A673 (cell line): ENCODE data around the gene TSSC4. TPM values are rescaled to one million over a fixed set of nuclear protein-coding genes. Genes with fewer than 3 reads are reported as not detected.

Experiments
- BruUV-seq: library from RNA; stranded (reverse); fragments of 400-500 nt; replicated peaks from 2 replicates; lab custom pipeline; 2021; lab: Mats Ljungman, UMichigan
- CTCF ChIA-PET: fragments of 300-600 bp; sonication (Branson Sonifier 250); formaldehyde crosslinking; loops from one replicate; lab custom pipeline; 2022; ENCODE audit warnings: antibody characterized with exemption; lab: Charles Lee
- POLR2A ChIA-PET: fragments of 300-600 bp; sonication (Branson Sonifier 250); formaldehyde crosslinking; loops from one replicate; lab custom pipeline; 2022; ENCODE audit warnings: antibody characterized with exemption; ENCODE audit not compliant: low non-redundant PET; lab: Charles Lee
- DNase-seq: peaks from one replicate; pipeline ENCODE4 v3.0.0-alpha.2; 2015; ENCODE audit warnings: low spot score
- H3K27ac ChIP-seq: fragments of 200-600 bp; sonication (generic); 2 replicates; pipeline ENCODE4 v1.5.1; 2016; ENCODE audit warnings: mixed run types, low read depth, mild to moderate bottlenecking, mixed read lengths, antibody characterized with exemption, low read length; ENCODE audit not compliant: poor library complexity, severe bottlenecking
- H3K27me3 ChIP-seq: fragments of 200-600 bp; sonication (generic); replicated peaks from 2 replicates; pipeline ENCODE4 v1.6.1; 2017; ENCODE audit warnings: mixed run types, low read depth, mild to moderate bottlenecking, mixed read lengths, antibody characterized with exemption, low read length; ENCODE audit not compliant: insufficient read depth, poor library complexity
- H3K36me3 ChIP-seq: fragments of 200-600 bp; sonication (generic); 2 replicates; pipeline ENCODE4 v1.6.1; 2016; ENCODE audit warnings: mixed run types, mild to moderate bottlenecking, mixed read lengths, antibody characterized with exemption, low read length; ENCODE audit not compliant: insufficient read depth, poor library complexity, severe bottlenecking
- H3K4me1 ChIP-seq: fragments of 200-600 bp; sonication (generic); 2 replicates; pipeline ENCODE4 v1.6.1; 2017; ENCODE audit warnings: mixed run types, mild to moderate bottlenecking, mixed read lengths, antibody characterized with exemption, low read length; ENCODE audit not compliant: insufficient read depth, poor library complexity, severe bottlenecking
- H3K4me3 ChIP-seq: fragments of 200-600 bp; sonication (generic); 2 replicates; pipeline ENCODE4 v1.5.1; 2016; ENCODE audit warnings: low read depth, mixed run types, mild to moderate bottlenecking, mixed read lengths, low read length; ENCODE audit not compliant: poor library complexity, severe bottlenecking
- H3K9me3 ChIP-seq: fragments of 200-600 bp; sonication (generic); 2 replicates; pipeline ENCODE4 v1.6.1; 2016; ENCODE audit warnings: mixed run types, low read depth, mild to moderate bottlenecking, mixed read lengths, antibody characterized with exemption, low read length; ENCODE audit not compliant: poor library complexity, severe bottlenecking
- CTCF ChIP-seq: fragments of 300-800, 200-600 bp; sonication (generic); conservative IDR thresholded peaks from 2 replicates; pipeline ENCODE4 v1.5.1; 2017; ENCODE audit warnings: low read depth, mild to moderate bottlenecking, antibody characterized with exemption, low read length, moderate library complexity, mixed read lengths
- EZH2 ChIP-seq: fragments of 200-600 bp; sonication (generic); IDR thresholded peaks from 2 replicates; pipeline ENCODE4 v1.6.1; 2017; ENCODE audit warnings: borderline replicate concordance, low read depth, mild to moderate bottlenecking, mixed read lengths, antibody characterized with exemption, low read length; ENCODE audit not compliant: poor library complexity, severe bottlenecking
- intact Hi-C: fragments of 100-400 bp; cut with micrococcal nuclease; formaldehyde crosslinking; loops from one replicate; pipeline ENCODE4 v1.10.0; 2022; ENCODE audit not compliant: unreplicated experiment
- total RNA-seq: library from RNA; stranded (reverse); gene quantifications from 2 replicates; pipeline ENCODE4 v1.2.3, GENCODE V29; 2021

The TSSC4 gene
- total RNA-seq, 1 experiment from 2014 or later, result 46.8 TPM

GRCh38 chr11:2451916-2452315, 51.4 kb downstream of the TSSC4 start:
- no peak overlapping the region for H3K4me3 ChIP-seq
- no TSS peak for BruUV-seq
- ChIA-PET CTCF (no interaction called here), POLR2A (no interaction called here)
- no peaks in the 10 kb centered on the region for H3K9me3 ChIP-seq
- H3K4me1 ChIP-seq, result no peaks in the 10 kb centered on the region
- TF ChIP-seq CTCF (no peak), EZH2 (no peak)
- H3K27me3 ChIP-seq, result peaks cover 14% of the 10 kb centered on the region
- no peak for DNase-seq
- H3K36me3 ChIP-seq, result no peaks in the 10 kb centered on the region
- intact Hi-C loops, result no loop called here
- H3K27ac ChIP-seq, result no peak overlapping the region

- Histone ChIP-seq H3K4me1 (no peaks in the 10 kb centered on the region), H3K9me3 (no peaks in the 10 kb centered on the region), H3K4me3 (no peak overlapping the region), H3K36me3 (no peaks in the 10 kb centered on the region), H3K27ac (no peak overlapping the region), H3K27me3 (peaks cover 9% of the 10 kb centered on the region)
- intact Hi-C loops, result no loop called here
- TF ChIP-seq CTCF (no peak), EZH2 (no peak)
- no peak for DNase-seq
- CTCF ChIA-PET, result no interaction called here
- BruUV-seq, result no TSS peak
- POLR2A ChIA-PET, result no interaction called here
These were observed 51.9 kb downstream of the TSSC4 start for GRCh38 chr11:2452321-2453012.

- Histone ChIP-seq H3K9me3 (no peaks in the 10 kb centered on the region), H3K36me3 (no peaks in the 10 kb centered on the region), H3K4me1 (no peaks in the 10 kb centered on the region), H3K4me3 (no peak overlapping the region), H3K27me3 (peaks cover 7% of the 10 kb centered on the region), H3K27ac (no peak overlapping the region)
- ChIA-PET CTCF (no interaction called here), POLR2A (no interaction called here)
- intact Hi-C loops, result no loop called here
- no peak for DNase-seq
- no TSS peak for BruUV-seq
- no peak for TF ChIP-seq EZH2
These were observed 52.9 kb downstream of the TSSC4 start for GRCh38 chr11:2453436-2453835.

Other genes with a start within 250 kb of the TSSC4 start
- not detected in 2 replicates for gene INS, start 239.5 kb upstream of the TSSC4 start, total RNA-seq
- not detected in 2 replicates for gene TH, start 228.9 kb upstream of the TSSC4 start, total RNA-seq
- gene ASCL2, start 130.2 kb upstream of the TSSC4 start, total RNA-seq, result not detected in 2 replicates
- gene C11orf21, start 98.8 kb upstream of the TSSC4 start, total RNA-seq, result not detected in 2 replicates
- gene TSPAN32, start 98.7 kb upstream of the TSSC4 start, total RNA-seq, result not detected in 2 replicates
- 183 and 194 TPM in 2 replicates for gene CD81, start 23.4 kb upstream of the TSSC4 start, total RNA-seq
- not detected in 2 replicates for gene TRPM5, start 43.8 kb downstream of the TSSC4 start, total RNA-seq
- gene KCNQ1, start 44.3 kb downstream of the TSSC4 start, total RNA-seq, result not detected in 2 replicates